Measurements from ENCODE around the gene FNBP1L.

FNBP1L gene

DNA sequence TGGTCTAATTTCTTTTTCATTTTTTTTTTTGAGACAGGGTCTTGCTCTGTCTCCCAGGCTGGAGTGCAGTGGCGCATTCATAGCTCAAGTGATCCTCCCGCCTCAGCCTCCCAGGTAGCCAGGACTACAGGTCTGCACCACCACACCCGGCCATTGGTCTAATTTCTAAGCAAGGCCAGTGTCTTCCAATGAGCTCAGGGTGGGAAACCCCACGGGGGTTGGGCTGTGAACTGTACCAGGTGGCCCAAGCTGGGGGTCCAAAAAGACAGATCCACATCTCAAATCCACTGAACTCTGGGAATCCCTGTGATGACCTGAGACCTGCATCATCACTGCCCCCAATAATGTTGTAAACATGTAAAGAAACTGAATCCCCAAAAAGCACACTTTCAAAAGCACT lies 154.2 kb downstream of the FNBP1L start:
- H3K9me3 ChIP-seq (ENCODE audit: insufficient read depth, low read depth, low read length), result no peaks in the 10 kb centered on the region
- 94% methylated on average over 4 of the region's 4 CpGs for WGBS
- H3K4me1 ChIP-seq (ENCODE audit: insufficient read depth, low read length), result peaks cover 5% of the 10 kb centered on the region; the same call in 1 of the 2 replicates
- H3K4me3 ChIP-seq (ENCODE audit: low read length), result no peak overlapping the region
- no peaks in the 10 kb centered on the region for H3K27me3 ChIP-seq (ENCODE audit: insufficient read depth, low read length)
- no peak overlapping the region for H3K9ac ChIP-seq (ENCODE audit: low read depth, low read length)
- H3K27ac ChIP-seq (ENCODE audit: low read depth, low read length), result no peak overlapping the region
- H3K36me3 ChIP-seq (ENCODE audit: insufficient read depth, low read length), result no peaks in the 10 kb centered on the region

DNA sequence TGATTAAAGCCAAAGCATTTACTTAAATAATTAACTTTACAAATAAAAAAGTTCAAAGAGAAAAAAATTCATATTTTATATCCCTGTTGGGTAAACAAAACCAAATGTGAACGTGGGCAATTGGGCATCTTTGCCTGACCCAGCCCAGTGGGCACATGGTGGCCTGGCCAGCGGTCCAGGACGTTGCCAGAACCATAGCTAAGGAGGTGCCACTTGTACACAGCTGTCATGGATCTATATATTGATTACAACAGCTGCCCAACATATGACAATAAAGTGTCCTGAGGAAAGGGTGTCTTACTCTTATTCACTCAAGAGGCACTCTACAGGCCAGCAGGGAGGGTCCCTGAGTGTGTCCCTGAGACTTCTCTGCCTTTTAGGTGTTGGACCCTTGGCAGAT lies 155.2 kb downstream of the FNBP1L start:
- H3K9me3 ChIP-seq (ENCODE audit: insufficient read depth, low read depth, low read length), result no peaks in the 10 kb centered on the region
- peaks cover 2% of the 10 kb centered on the region; the same call in 1 of the 2 replicates for H3K4me1 ChIP-seq (ENCODE audit: insufficient read depth, low read length)
- H3K4me3 ChIP-seq (ENCODE audit: low read length), result no peak overlapping the region
- no peak overlapping the region for H3K27ac ChIP-seq (ENCODE audit: low read depth, low read length)
- 92% methylated on average over 3 of the region's 3 CpGs for WGBS
- no peaks in the 10 kb centered on the region for H3K27me3 ChIP-seq (ENCODE audit: insufficient read depth, low read length)
- no peak overlapping the region for H3K9ac ChIP-seq (ENCODE audit: low read depth, low read length)
- H3K36me3 ChIP-seq (ENCODE audit: insufficient read depth, low read length), result no peaks in the 10 kb centered on the region

DNA sequence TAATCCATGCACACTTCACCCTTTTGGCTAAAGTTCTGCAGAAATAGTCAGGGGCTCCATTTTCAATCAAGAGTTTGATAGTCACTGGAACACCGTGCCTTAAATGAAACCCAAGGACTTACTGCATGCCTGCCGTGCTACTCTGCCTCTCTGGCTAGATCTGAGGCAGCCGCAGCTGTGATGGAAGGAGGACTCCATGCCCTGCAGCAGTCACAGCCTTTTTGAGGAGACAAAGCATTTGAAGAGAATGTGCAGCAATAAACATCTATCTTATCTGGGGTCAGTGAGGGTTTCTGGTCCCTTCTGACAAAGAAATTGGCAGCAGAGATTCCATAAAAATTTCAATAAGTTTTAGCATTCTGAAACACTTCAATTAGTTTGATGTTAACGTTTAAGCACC lies 155.7 kb downstream of the FNBP1L start:
- Histone ChIP-seq H3K27me3 (ENCODE audit: insufficient read depth, low read length) (no peaks in the 10 kb centered on the region), H3K36me3 (ENCODE audit: insufficient read depth, low read length) (no peaks in the 10 kb centered on the region), H3K9ac (ENCODE audit: low read depth, low read length) (no peak overlapping the region), H3K4me3 (ENCODE audit: low read length) (no peak overlapping the region), H3K27ac (ENCODE audit: low read depth, low read length) (no peak overlapping the region), H3K9me3 (ENCODE audit: insufficient read depth, low read depth, low read length) (no peaks in the 10 kb centered on the region), H3K4me1 (ENCODE audit: insufficient read depth, low read length) (no peaks in the 10 kb centered on the region)
- WGBS, result 81% methylated on average over 4 of the region's 4 CpGs
